HTERT RPE-1 (cell line): Measurements from ENCODE around the gene MACROD2.

Experiments
- in situ Hi-C: fragments of 300-500 bp; cut with MboI; formaldehyde crosslinking; loops from 4 replicates; pipeline ENCODE4 v1.14.3; 2020; ENCODE audit warnings: low sequenced_read_pairs

MACROD2 gene

DNA sequence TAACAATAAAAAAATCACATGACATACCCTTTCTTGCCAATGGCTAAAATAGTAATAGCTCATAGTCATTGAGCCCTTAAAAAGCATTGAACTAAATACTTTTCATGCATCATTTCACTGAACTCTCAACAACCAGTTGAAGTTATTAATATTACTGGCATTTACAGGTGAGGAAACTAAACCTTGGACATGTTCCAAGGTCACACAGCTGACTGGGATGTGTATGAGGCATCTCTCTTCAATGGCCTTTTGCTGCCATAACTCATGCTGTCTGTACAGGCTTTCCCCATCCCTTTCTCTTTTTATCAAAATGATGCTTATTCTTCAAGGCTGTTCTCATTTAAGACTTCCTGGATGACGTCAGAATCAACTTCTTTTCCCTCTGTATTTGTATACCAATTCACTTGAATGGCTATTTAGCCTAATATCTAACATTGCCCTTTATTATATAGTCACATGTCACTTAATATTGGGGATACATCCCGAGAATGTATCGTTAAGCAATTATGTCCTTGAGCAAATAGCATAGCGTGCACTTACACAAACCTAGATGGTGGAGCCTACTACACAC lies 2101.5 kb downstream of the MACROD2 start:
- in situ Hi-C loops, result no loop called here

GRCh38 chr20:16097788-16098187 lies 2102.5 kb downstream of the MACROD2 start:
- in situ Hi-C loops, result no loop called here

GRCh38 chr20:16098890-16099639 lies 2103.7 kb downstream of the MACROD2 start:
- in situ Hi-C loops, result no loop called here

DNA sequence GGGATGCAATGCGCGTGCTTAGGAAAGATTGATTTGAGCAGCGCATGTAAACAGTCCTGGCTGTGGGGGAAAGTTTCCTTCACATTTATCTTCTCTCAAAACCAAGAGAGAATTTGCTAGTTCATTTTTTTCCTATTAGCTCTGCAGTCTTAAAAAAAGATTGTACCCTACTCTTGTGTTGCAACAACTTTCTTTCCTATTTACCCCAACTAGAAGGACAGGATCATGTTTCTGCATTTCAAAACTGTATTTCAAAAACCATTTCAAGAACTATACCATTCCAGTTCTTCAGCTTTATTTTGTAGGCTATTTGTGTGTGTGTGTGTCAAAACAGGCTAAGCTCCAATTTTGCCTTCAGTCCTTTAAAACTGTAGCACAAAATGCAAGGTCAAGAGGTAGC lies 2104.8 kb downstream of the MACROD2 start:
- in situ Hi-C loops, result no loop called here

- in situ Hi-C loops, result no loop called here
Observed at GRCh38 chr20:16100767-16101166, 2105.5 kb downstream of the MACROD2 start.
